Activated CD8-positive, alpha-beta T cell treated with anti-CD3 and anti-CD28 coated beads for 36 hours (primary cell): ENCODE data around the gene GNAL. TPM values are rescaled to one million over a fixed set of nuclear protein-coding genes. Genes with fewer than 3 reads are reported as not detected.

ENCODE experiments used
- ATAC-seq: fragments of 200-7000 bp; cut with Tn5 transposase; one replicate; pipeline ENCODE4 v1.10.0; 2021; ENCODE audit warnings: mild to moderate bottlenecking, moderate library complexity
- CTCF ChIA-PET: fragments of 350-600 bp; sonication (Branson Sonifier 250); formaldehyde crosslinking; loops from one replicate; lab custom pipeline; 2021; ENCODE audit warnings: antibody characterized with exemption; lab: Charles Lee
- POLR2A ChIA-PET: fragments of 350-600 bp; sonication (Branson Sonifier 250); formaldehyde crosslinking; loops from one replicate; lab custom pipeline; 2021; ENCODE audit warnings: antibody characterized with exemption; lab: Charles Lee
- DNase-seq: peaks from one replicate; pipeline ENCODE4 v3.0.0-alpha.2; 2020
- H3K27ac Mint-ChIP-seq: one replicate; pipeline ENCODE4 v1.8.0; 2021; ENCODE audit warnings: mild to moderate bottlenecking, mixed read lengths
- H3K27me3 Mint-ChIP-seq: one replicate; pipeline ENCODE4 v1.8.0; 2021; ENCODE audit warnings: mixed read lengths
- H3K36me3 Mint-ChIP-seq: one replicate; pipeline ENCODE4 v1.8.0; 2021; ENCODE audit warnings: low read depth, mixed read lengths
- H3K4me1 Mint-ChIP-seq: one replicate; pipeline ENCODE4 v1.8.0; 2021; ENCODE audit warnings: low read depth, mixed read lengths
- H3K4me3 Mint-ChIP-seq: one replicate; pipeline ENCODE4 v1.8.0; 2021; ENCODE audit warnings: mild to moderate bottlenecking, moderate library complexity, mixed read lengths
- H3K9me3 Mint-ChIP-seq: one replicate; pipeline ENCODE4 v1.8.0; 2021; ENCODE audit warnings: mixed read lengths
- CTCF ChIP-seq: fragments of 200-600 bp; IDR thresholded peaks from one replicate; pipeline ENCODE4 v1.8.0; 2022; ENCODE audit warnings: antibody characterized with exemption, mild to moderate bottlenecking
- intact Hi-C: fragments of 100-400 bp; cut with micrococcal nuclease; formaldehyde crosslinking; loops from one replicate; pipeline ENCODE4 v1.10.0; 2022
- total RNA-seq, 2 experiments: library from RNA; stranded (reverse); gene quantifications; one replicate each; pipeline ENCODE4 v1.2.3, GENCODE V29; 2021

GNAL gene
- total RNA-seq, 2 experiments from 2014 or later: 0.11 TPM; not detected in 1

GRCh38 chr18:11857177-11857887 is 168.3 kb downstream of the GNAL start:
- peaks cover 24% of the 10 kb centered on the region for H3K4me1 Mint-ChIP-seq
- no peak overlapping the region for H3K27ac Mint-ChIP-seq
- no peaks in the 10 kb centered on the region for H3K9me3 Mint-ChIP-seq
- H3K27me3 Mint-ChIP-seq: no peaks in the 10 kb centered on the region
- intact Hi-C loops: no loop called here
- H3K36me3 Mint-ChIP-seq: peaks cover 5% of the 10 kb centered on the region
- ATAC-seq (no peak), DNase-seq (no peak)
- H3K4me3 Mint-ChIP-seq: no peak overlapping the region
- TF ChIP-seq CTCF: no peak
- POLR2A ChIA-PET: no interaction called here
- CTCF ChIA-PET: no interaction called here

GRCh38 chr18:11859282-11859830 is 170.3 kb downstream of the GNAL start:
- peak overlapping the region; percentile 45 for H3K27ac Mint-ChIP-seq
- ChIA-PET POLR2A (interaction anchor here (0.6 kb wide), 1 partner anchor 22 kb away, joined by 3 read pairs; no protein-coding TSS in a partner anchor), CTCF (no interaction called here)
- no peaks in the 10 kb centered on the region for H3K9me3 Mint-ChIP-seq
- H3K4me1 Mint-ChIP-seq: peaks cover 14% of the 10 kb centered on the region
- intact Hi-C loops: no loop called here
- no peaks in the 10 kb centered on the region for H3K27me3 Mint-ChIP-seq
- H3K36me3 Mint-ChIP-seq: peaks cover 1% of the 10 kb centered on the region
- DNase-seq (no peak), ATAC-seq (no peak)
- no peak overlapping the region for H3K4me3 Mint-ChIP-seq
- TF ChIP-seq CTCF: no peak

- peak; percentile 73 for ATAC-seq
- no peaks in the 10 kb centered on the region for H3K27me3 Mint-ChIP-seq
Measured at GRCh38 chr18:11859903-11860407, 170.9 kb downstream of the GNAL start.

GRCh38 chr18:11860594-11861450 is 171.8 kb downstream of the GNAL start:
- intact Hi-C loops: no loop called here
- Mint-ChIP-seq H3K36me3 (peaks cover 1% of the 10 kb centered on the region), H3K27me3 (no peaks in the 10 kb centered on the region), H3K9me3 (no peaks in the 10 kb centered on the region), H3K27ac (no peak overlapping the region), H3K4me3 (no peak overlapping the region), H3K4me1 (peaks cover 11% of the 10 kb centered on the region)
- DNase-seq: no peak
- no peak for ATAC-seq
- TF ChIP-seq CTCF: no peak
- ChIA-PET POLR2A (no interaction called here), CTCF (interaction anchor here (1.1 kb wide), 1 partner anchor 32 kb away, joined by 3 read pairs; no protein-coding TSS in a partner anchor)

More at GRCh38 chr18:11859903-11860407, 170.9 kb downstream of the GNAL start:
- CTCF ChIA-PET: interaction anchor here (1.1 kb wide), 1 partner anchor 33 kb away, joined by 3 read pairs; no protein-coding TSS in a partner anchor
- H3K27ac Mint-ChIP-seq: no peak overlapping the region
- no peak overlapping the region for H3K4me3 Mint-ChIP-seq
- POLR2A ChIA-PET: no interaction called here
- DNase-seq: peak; percentile 17
- peaks cover 11% of the 10 kb centered on the region for H3K4me1 Mint-ChIP-seq
- H3K36me3 Mint-ChIP-seq: peaks cover 1% of the 10 kb centered on the region
- H3K9me3 Mint-ChIP-seq: no peaks in the 10 kb centered on the region
- intact Hi-C loops: no loop called here
- TF ChIP-seq CTCF: no peak
